ENCODE data around the gene LPP. TPM values are rescaled to one million over a fixed set of nuclear protein-coding genes. Genes with fewer than 3 reads are reported as not detected.

The LPP gene
- polyA plus RNA-seq, 1 experiment, result 76.3 TPM

DNA sequence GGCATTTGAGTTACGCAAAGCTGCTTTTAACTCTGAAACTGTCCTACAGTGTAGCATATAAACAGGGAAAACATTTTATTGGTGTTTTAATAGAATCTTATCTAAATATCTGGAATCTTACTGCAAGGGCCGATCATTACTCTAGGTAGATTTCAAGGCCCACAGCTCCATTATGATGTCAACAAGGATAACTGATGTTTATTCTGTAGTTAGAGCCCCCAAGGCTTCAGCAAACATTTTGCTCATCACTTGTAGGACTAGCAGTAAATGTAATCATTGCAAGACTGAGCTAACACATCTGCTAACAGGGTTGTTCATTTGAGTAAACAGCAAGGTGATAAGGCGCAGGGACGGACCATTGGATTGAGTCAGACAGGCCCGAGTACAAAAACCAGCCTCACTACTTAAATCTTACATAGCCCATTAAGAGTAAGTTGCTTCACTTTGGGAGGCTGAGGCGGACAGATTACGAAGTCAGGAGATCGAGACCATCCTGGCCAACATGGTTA, 685.3 kb downstream of the LPP start:
- Histone ChIP-seq H3K27ac (ENCODE audit: low read depth, low read length) (no peak overlapping the region), H3K9me3 (ENCODE audit: control insufficient read depth, insufficient read depth, low read length) (no peaks in the 10 kb centered on the region), H3K27me3 (ENCODE audit: control insufficient read depth, insufficient read depth, low read length) (no peaks in the 10 kb centered on the region), H3K4me3 (ENCODE audit: low read depth, low read length) (no peak overlapping the region)
- TF ChIP-seq, protein P1, sequence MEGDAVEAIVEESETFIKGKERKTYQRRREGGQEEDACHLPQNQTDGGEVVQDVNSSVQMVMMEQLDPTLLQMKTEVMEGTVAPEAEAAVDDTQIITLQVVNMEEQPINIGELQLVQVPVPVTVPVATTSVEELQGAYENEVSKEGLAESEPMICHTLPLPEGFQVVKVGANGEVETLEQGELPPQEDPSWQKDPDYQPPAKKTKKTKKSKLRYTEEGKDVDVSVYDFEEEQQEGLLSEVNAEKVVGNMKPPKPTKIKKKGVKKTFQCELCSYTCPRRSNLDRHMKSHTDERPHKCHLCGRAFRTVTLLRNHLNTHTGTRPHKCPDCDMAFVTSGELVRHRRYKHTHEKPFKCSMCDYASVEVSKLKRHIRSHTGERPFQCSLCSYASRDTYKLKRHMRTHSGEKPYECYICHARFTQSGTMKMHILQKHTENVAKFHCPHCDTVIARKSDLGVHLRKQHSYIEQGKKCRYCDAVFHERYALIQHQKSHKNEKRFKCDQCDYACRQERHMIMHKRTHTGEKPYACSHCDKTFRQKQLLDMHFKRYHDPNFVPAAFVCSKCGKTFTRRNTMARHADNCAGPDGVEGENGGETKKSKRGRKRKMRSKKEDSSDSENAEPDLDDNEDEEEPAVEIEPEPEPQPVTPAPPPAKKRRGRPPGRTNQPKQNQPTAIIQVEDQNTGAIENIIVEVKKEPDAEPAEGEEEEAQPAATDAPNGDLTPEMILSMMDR (IDR thresholded peaks at IDR 0.05; ENCODE audit: low read depth, low read length), result no peak
- DNase-seq (ENCODE audit: low read depth, low spot score), result no peak
- ChIA-PET POLR2A (no interaction called here), CTCF (interaction anchor here (0.6 kb wide), 1 partner anchor 9 kb away, joined by 3 read pairs; no protein-coding TSS in a partner anchor)

- ChIA-PET CTCF (interaction anchor here (1.2 kb wide), 1 partner anchor 1100 kb away, joined by 3 read pairs; no protein-coding TSS in a partner anchor), POLR2A (no interaction called here)
- DNase-seq (ENCODE audit: low read depth, low spot score), result no peak
- H3K4me3 ChIP-seq (ENCODE audit: low read depth, low read length), result no peak overlapping the region
- no peak overlapping the region for H3K27ac ChIP-seq (ENCODE audit: low read depth, low read length)
- TF ChIP-seq, protein P1 (IDR thresholded peaks at IDR 0.05; ENCODE audit: low read depth, low read length), result no peak
- no peaks in the 10 kb centered on the region for H3K9me3 ChIP-seq (ENCODE audit: control insufficient read depth, insufficient read depth, low read length)
- no peaks in the 10 kb centered on the region for H3K27me3 ChIP-seq (ENCODE audit: control insufficient read depth, insufficient read depth, low read length)
Observed at GRCh38 chr3:188840290-188840689, 686.3 kb downstream of the LPP start.

GRCh38 chr3:188841906-188842305, 687.9 kb downstream of the LPP start:
- no peaks in the 10 kb centered on the region for H3K9me3 ChIP-seq (ENCODE audit: control insufficient read depth, insufficient read depth, low read length)
- H3K27ac ChIP-seq (ENCODE audit: low read depth, low read length), result no peak overlapping the region
- no peak for DNase-seq (ENCODE audit: low read depth, low spot score)
- ChIA-PET POLR2A (no interaction called here), CTCF (interaction anchor here (0.6 to 1.3 kb wide), 2 partner anchors 112 to 307 kb away, joined by 3 to 7 read pairs; no protein-coding TSS in a partner anchor)
- H3K4me3 ChIP-seq (ENCODE audit: low read depth, low read length), result no peak overlapping the region
- TF ChIP-seq, protein P1 (IDR thresholded peaks at IDR 0.05; ENCODE audit: low read depth, low read length), result no peak
- no peaks in the 10 kb centered on the region for H3K27me3 ChIP-seq (ENCODE audit: control insufficient read depth, insufficient read depth, low read length)

DNA sequence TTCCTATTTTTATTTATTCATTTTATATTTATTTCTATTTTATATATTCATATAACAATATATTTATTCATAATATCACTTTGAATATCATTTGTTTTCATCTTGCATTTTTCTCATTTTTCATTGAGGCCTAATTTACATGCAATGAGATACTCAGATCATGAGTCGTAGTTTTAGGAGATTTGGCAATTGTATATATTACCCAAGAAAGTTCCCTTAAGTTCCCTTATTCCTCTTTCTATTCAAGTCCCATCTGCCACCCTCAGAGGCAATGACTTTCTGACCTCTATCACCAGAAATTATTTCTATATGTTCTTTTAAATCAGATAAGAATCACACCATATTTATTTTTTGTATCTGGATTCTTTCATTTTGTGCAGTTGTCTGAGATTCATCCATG, 688.7 kb downstream of the LPP start:
- H3K27me3 ChIP-seq (ENCODE audit: control insufficient read depth, insufficient read depth, low read length), result no peaks in the 10 kb centered on the region
- no peak overlapping the region for H3K4me3 ChIP-seq (ENCODE audit: low read depth, low read length)
- DNase-seq (ENCODE audit: low read depth, low spot score), result no peak
- ChIA-PET POLR2A (no interaction called here), CTCF (no interaction called here)
- TF ChIP-seq, protein P1 (IDR thresholded peaks at IDR 0.05; ENCODE audit: low read depth, low read length), result no peak
- H3K27ac ChIP-seq (ENCODE audit: low read depth, low read length), result no peak overlapping the region
- no peaks in the 10 kb centered on the region for H3K9me3 ChIP-seq (ENCODE audit: control insufficient read depth, insufficient read depth, low read length)

DNA sequence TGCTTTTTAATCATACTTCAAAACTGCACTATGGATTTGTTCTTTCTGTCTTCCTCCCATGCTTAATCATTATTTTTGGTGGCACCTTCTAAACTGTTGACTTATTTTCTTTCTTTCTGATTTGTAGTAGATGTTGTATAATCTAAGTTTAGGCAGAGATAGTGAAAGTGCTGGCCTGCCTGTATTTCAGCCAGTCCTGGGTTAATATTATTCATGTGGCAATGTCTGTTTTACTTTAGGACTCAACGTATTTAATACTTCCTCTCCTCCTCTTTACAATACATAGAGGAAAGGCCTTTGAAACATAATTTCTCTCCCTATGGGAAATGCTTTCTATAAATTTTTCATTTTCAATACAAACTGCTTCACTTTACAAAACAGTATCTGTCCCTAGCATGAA, 690.1 kb downstream of the LPP start:
- no peak overlapping the region for H3K27ac ChIP-seq (ENCODE audit: low read depth, low read length)
- H3K9me3 ChIP-seq (ENCODE audit: control insufficient read depth, insufficient read depth, low read length), result no peaks in the 10 kb centered on the region
- ChIA-PET POLR2A (no interaction called here), CTCF (no interaction called here)
- H3K4me3 ChIP-seq (ENCODE audit: low read depth, low read length), result no peak overlapping the region
- no peaks in the 10 kb centered on the region for H3K27me3 ChIP-seq (ENCODE audit: control insufficient read depth, insufficient read depth, low read length)
- DNase-seq (ENCODE audit: low read depth, low spot score), result no peak
- TF ChIP-seq, protein P1 (IDR thresholded peaks at IDR 0.05; ENCODE audit: low read depth, low read length), result no peak
